H9 (cell line): ENCODE results near the gene ARHGEF33. TPM values are rescaled to one million over a fixed set of nuclear protein-coding genes. Genes with fewer than 3 reads are reported as not detected.

Experiments used
- DNase-seq: peaks from one replicate; pipeline ENCODE4 v3.0.0-alpha.2; 2017
- H2AFZ ChIP-seq: one replicate; pipeline ENCODE4 v1.6.1; 2013; ENCODE audit warnings: mild to moderate bottlenecking, low read length, control low read depth, moderate library complexity
- H2AK5ac ChIP-seq: 2 replicates; pipeline ENCODE4 v1.6.1; 2013; ENCODE audit warnings: low read length, control low read depth, mixed read lengths; ENCODE audit not compliant: insufficient read length
- H2BK120ac ChIP-seq: one replicate; pipeline ENCODE4 v1.6.1; 2013; ENCODE audit warnings: low read depth, mild to moderate bottlenecking, low read length, control low read depth, inconsistent platforms; ENCODE audit not compliant: poor library complexity, severe bottlenecking
- H2BK12ac ChIP-seq: 2 replicates; pipeline ENCODE4 v1.6.1; 2013; ENCODE audit warnings: low read length, control low read depth, mixed read lengths, low read depth; ENCODE audit not compliant: insufficient read length
- H2BK15ac ChIP-seq: 2 replicates; pipeline ENCODE4 v1.6.1; 2013; ENCODE audit warnings: low read depth, low read length, control low read depth
- H2BK20ac ChIP-seq: one replicate; pipeline ENCODE4 v1.6.1; 2013; ENCODE audit warnings: low read depth, mild to moderate bottlenecking, low read length, control low read depth, inconsistent platforms; ENCODE audit not compliant: poor library complexity, severe bottlenecking
- H2BK5ac ChIP-seq: 2 replicates; pipeline ENCODE4 v1.6.1; 2013; ENCODE audit warnings: low read length, control low read depth, mixed read lengths; ENCODE audit not compliant: insufficient read length
- H3K14ac ChIP-seq: 2 replicates; pipeline ENCODE4 v1.6.1; 2013; ENCODE audit warnings: low read length, control low read depth; ENCODE audit not compliant: insufficient read depth
- H3K18ac ChIP-seq: 2 replicates; pipeline ENCODE4 v1.6.1; 2013; ENCODE audit warnings: low read depth, mild to moderate bottlenecking, mixed read lengths, low read length, control low read depth; ENCODE audit not compliant: insufficient read length
- H3K23ac ChIP-seq: 2 replicates; pipeline ENCODE4 v1.6.1; 2013; ENCODE audit warnings: low read length, control low read depth, mixed read lengths, low read depth; ENCODE audit not compliant: insufficient read length
- H3K23me2 ChIP-seq: 2 replicates; pipeline ENCODE4 v1.6.1; 2013; ENCODE audit warnings: low read depth, mild to moderate bottlenecking, mixed read lengths, low read length, control low read depth; ENCODE audit not compliant: insufficient read length, poor library complexity, severe bottlenecking
- H3K27ac ChIP-seq: 2 replicates; pipeline ENCODE4 v1.5.1; 2013; ENCODE audit warnings: low read length, control low read depth, mixed read lengths, low read depth; ENCODE audit not compliant: insufficient read length
- H3K27me3 ChIP-seq: 2 replicates; pipeline ENCODE4 v1.6.1; 2013; ENCODE audit warnings: low read length, control low read depth, inconsistent platforms; ENCODE audit not compliant: insufficient read depth
- H3K4ac ChIP-seq: 2 replicates; pipeline ENCODE4 v1.6.1; 2013; ENCODE audit warnings: low read depth, mild to moderate bottlenecking, control low read depth, inconsistent platforms, low read length, moderate library complexity
- H3K4me1 ChIP-seq: 2 replicates; pipeline ENCODE4 v1.6.1; 2013; ENCODE audit warnings: low read length, control low read depth, inconsistent platforms; ENCODE audit not compliant: insufficient read depth
- H3K4me2 ChIP-seq: 2 replicates; pipeline ENCODE4 v1.6.1; 2013; ENCODE audit warnings: low read length, control low read depth, mixed read lengths; ENCODE audit not compliant: insufficient read length, insufficient read depth
- H3K56ac ChIP-seq: 2 replicates; pipeline ENCODE4 v1.6.1; 2013; ENCODE audit warnings: low read depth, mild to moderate bottlenecking, mixed read lengths, low read length, control low read depth; ENCODE audit not compliant: insufficient read length
- H3K79me1 ChIP-seq: 2 replicates; pipeline ENCODE4 v1.6.1; 2013; ENCODE audit warnings: low read depth, mild to moderate bottlenecking, moderate library complexity, low read length, control low read depth, inconsistent platforms; ENCODE audit not compliant: insufficient read depth, poor library complexity, severe bottlenecking
- H3K79me2 ChIP-seq: 2 replicates; pipeline ENCODE4 v1.6.1; 2013; ENCODE audit warnings: low read length, control low read depth, inconsistent platforms; ENCODE audit not compliant: insufficient read depth
- H3K9ac ChIP-seq: 2 replicates; pipeline ENCODE4 v1.6.1; 2013; ENCODE audit warnings: low read length, control low read depth, mixed read lengths; ENCODE audit not compliant: insufficient read length; ENCODE audit errors: extremely low read depth
- H3K9me3 ChIP-seq: one replicate; pipeline ENCODE4 v1.6.1; 2013; ENCODE audit warnings: low read depth, low read length, inconsistent platforms; ENCODE audit not compliant: control insufficient read depth
- H3T11ph ChIP-seq: one replicate; pipeline ENCODE4 v1.6.1; 2013; ENCODE audit warnings: mild to moderate bottlenecking, low read length, control low read depth, inconsistent platforms
- H4K20me1 ChIP-seq: one replicate; pipeline ENCODE4 v1.6.1; 2013; ENCODE audit not compliant: control insufficient read depth, insufficient read length, insufficient read depth
- H4K5ac ChIP-seq: 2 replicates; pipeline ENCODE4 v1.6.1; 2013; ENCODE audit warnings: low read depth, mild to moderate bottlenecking, mixed read lengths, low read length, control low read depth; ENCODE audit not compliant: insufficient read length
- H4K8ac ChIP-seq: replicated peaks from 2 replicates; pipeline ENCODE4 v1.6.1; 2013; ENCODE audit warnings: low read length, control low read depth, mixed read lengths, low read depth; ENCODE audit not compliant: insufficient read length
- H4K91ac ChIP-seq: 2 replicates; pipeline ENCODE4 v1.6.1; 2013; ENCODE audit warnings: low read depth, mild to moderate bottlenecking, moderate library complexity, mixed read lengths, low read length, control low read depth; ENCODE audit not compliant: insufficient read length
- H3K27ac Mint-ChIP-seq, 3 experiments: 2 replicates in 2 of 3; 3 replicates in 1 of 3; pipeline ENCODE4 v1.8.0; 2020 to 2021; ENCODE audit warnings: mixed read lengths in 3 of 3, mild to moderate bottlenecking in 1 of 3, moderate library complexity in 1 of 3
- H3K27me3 Mint-ChIP-seq: 2 replicates; pipeline ENCODE4 v1.8.0; 2021; ENCODE audit warnings: low read depth, mild to moderate bottlenecking, moderate library complexity, mixed read lengths
- H3K36me3 Mint-ChIP-seq, 3 experiments: 2 replicates in 2 of 3; 3 replicates in 1 of 3; pipeline ENCODE4 v1.8.0; 2020 to 2021; ENCODE audit warnings: low read depth in 3 of 3, mixed read lengths in 3 of 3; ENCODE audit not compliant: insufficient read depth in 1 of 3
- H3K4me1 Mint-ChIP-seq, 2 experiments: 2 replicates each; pipeline ENCODE4 v1.8.0; 2020; ENCODE audit warnings: mixed read lengths in 2 of 2
- H3K4me3 Mint-ChIP-seq, 2 experiments: 2 replicates in 1 of 2; 3 replicates in 1 of 2; pipeline ENCODE4 v1.8.0; 2020 to 2021; ENCODE audit warnings: mild to moderate bottlenecking in 2 of 2, mixed read lengths in 2 of 2, moderate library complexity in 1 of 2
- H3K9me3 Mint-ChIP-seq, 2 experiments: 2 replicates in 1 of 2; 3 replicates in 1 of 2; pipeline ENCODE4 v1.8.0; 2020; ENCODE audit warnings: mild to moderate bottlenecking in 2 of 2, mixed read lengths in 2 of 2, moderate library complexity in 1 of 2
- CTCF ChIP-seq: fragments of 200-600 bp; sonication (generic); conservative IDR thresholded peaks from 3 replicates; pipeline ENCODE4 v1.8.0; 2021; ENCODE audit warnings: antibody characterized with exemption, mild to moderate bottlenecking
- WGBS: extraction: QIAGEN DNeasy Blood & Tissue Kit; methylation state at CpG from one replicate; pipeline ENCODE4 v1.1.7; 2013; ENCODE audit warnings: missing lambda C conversion rate, low lambda C conversion rate, mixed read lengths; ENCODE audit not compliant: insufficient read length; ENCODE audit errors: extremely low coverage; 5-methylcytosine and 5-hydroxymethylcytosine counted together
- total RNA-seq: library from RNA; stranded (reverse); gene quantifications from 2 replicates; pipeline ENCODE4 v1.2.1, GENCODE V29; 2021

ARHGEF33 gene
- total RNA-seq, 1 experiment from 2014 or later, result 0.92 TPM

GRCh38 chr2:38988716-38989115, 99.0 kb downstream of the ARHGEF33 start:
- Histone ChIP-seq H3K4ac (no peak overlapping the region), H2BK15ac (no peak overlapping the region), H3K27ac (no peak overlapping the region), H3K18ac (no peak overlapping the region), H2BK120ac (no peak overlapping the region), H4K5ac (no peak overlapping the region), H3K23me2 (no peaks in the 10 kb centered on the region), H2AK5ac (no peak overlapping the region), H3K79me2 (no peaks in the 10 kb centered on the region), H2BK20ac (no peak overlapping the region), H3K56ac (no peak overlapping the region), H3K9me3 (no peaks in the 10 kb centered on the region), H3K4me2 (no peak overlapping the region), H3T11ph (no peak overlapping the region), H3K14ac (no peak overlapping the region), H4K20me1 (no peaks in the 10 kb centered on the region), H2BK5ac (no peak overlapping the region), H3K27me3 (no peaks in the 10 kb centered on the region), H3K23ac (no peak overlapping the region), H2BK12ac (no peak overlapping the region), H4K91ac (no peak overlapping the region), H3K4me1 (peaks cover 2% of the 10 kb centered on the region; the same call in 1 of the 2 replicates), H2AFZ (no peak overlapping the region), H4K8ac (no peak overlapping the region), H3K9ac (no peak overlapping the region), H3K79me1 (no peaks in the 10 kb centered on the region)
- TF ChIP-seq CTCF, result no peak
- DNase-seq, result no peak
- no peak overlapping the region for H3K27ac Mint-ChIP-seq
- WGBS, result no CpG with 5 or more reads among the region's 1 CpG
- H3K4me1 Mint-ChIP-seq, result peaks cover 8 to 14% of the 10 kb centered on the region in 2 experiments
- no peaks in the 10 kb centered on the region for H3K9me3 Mint-ChIP-seq
- H3K4me3 Mint-ChIP-seq, result no peak overlapping the region
- H3K27me3 Mint-ChIP-seq, result no peaks in the 10 kb centered on the region
- H3K36me3 Mint-ChIP-seq, result peaks cover 5 to 22% (median 10%) of the 10 kb centered on the region in 3 experiments
